Measurements from ENCODE around the gene ZBTB20. TPM values are rescaled to one million over a fixed set of nuclear protein-coding genes. Genes with fewer than 3 reads are reported as not detected.

ZBTB20 gene
- total RNA-seq, 1 donor from 2014 or later = 91.2 TPM

GRCh38 chr3:114362815-114363214 lies 784.3 kb downstream of the ZBTB20 start:
- Mint-ChIP-seq H3K4me3 (no peak overlapping the region), H3K9me3 (no peaks in the 10 kb centered on the region), H3K4me1 (peaks cover 4% of the 10 kb centered on the region), H3K27me3 (no peaks in the 10 kb centered on the region), H3K36me3 (ENCODE audit: low read depth) (peaks cover 38% of the 10 kb centered on the region), H3K27ac (no peak overlapping the region)
- no peak for TF ChIP-seq CTCF (IDR thresholded peaks at IDR 0.05)
- DNase-seq (no peak), ATAC-seq (ENCODE audit: low read depth) (peak; percentile 34)
- ChIA-PET POLR2A (no interaction called here), CTCF (interaction anchor here (0.8 to 1.4 kb wide), 8 partner anchors 56 to 212 kb away, joined by 3 to 8 read pairs (median 3); no protein-coding TSS in a partner anchor)
- intact Hi-C loops (cut with micrococcal nuclease) = loop anchor here (1.0 to 2.0 kb wide), 3 partner anchors 55 to 211 kb away; no protein-coding TSS in a partner anchor

GRCh38 chr3:114361391-114361790 lies 785.7 kb downstream of the ZBTB20 start:
- intact Hi-C loops (cut with micrococcal nuclease) = no loop called here
- H3K27me3 Mint-ChIP-seq = no peaks in the 10 kb centered on the region
- TF ChIP-seq CTCF (IDR thresholded peaks at IDR 0.05) = no peak
- H3K36me3 Mint-ChIP-seq (ENCODE audit: low read depth) = peaks cover 29% of the 10 kb centered on the region
- CTCF ChIA-PET = interaction anchor here (1.5 kb wide), 1 partner anchor 70 kb away, joined by 3 read pairs; no protein-coding TSS in a partner anchor
- no peak overlapping the region for H3K4me3 Mint-ChIP-seq
- peaks cover 4% of the 10 kb centered on the region for H3K4me1 Mint-ChIP-seq
- DNase-seq (no peak), ATAC-seq (ENCODE audit: low read depth) (no peak)
- POLR2A ChIA-PET = no interaction called here
- H3K27ac Mint-ChIP-seq = no peak overlapping the region
- no peaks in the 10 kb centered on the region for H3K9me3 Mint-ChIP-seq

- CTCF ChIA-PET = interaction anchor here (1.1 kb wide), 1 partner anchor 65 kb away, joined by 3 read pairs; no protein-coding TSS in a partner anchor
- intact Hi-C loops (cut with micrococcal nuclease) = no loop called here
- Mint-ChIP-seq H3K36me3 (ENCODE audit: low read depth) (peaks cover 23% of the 10 kb centered on the region), H3K27me3 (no peaks in the 10 kb centered on the region), H3K27ac (no peak overlapping the region), H3K9me3 (no peaks in the 10 kb centered on the region), H3K4me1 (peaks cover 2% of the 10 kb centered on the region), H3K4me3 (no peak overlapping the region)
- no peak for TF ChIP-seq CTCF (IDR thresholded peaks at IDR 0.05)
- DNase-seq (no peak), ATAC-seq (ENCODE audit: low read depth) (no peak)
- POLR2A ChIA-PET = no interaction called here
Observed at GRCh38 chr3:114356525-114356924, 790.6 kb downstream of the ZBTB20 start.

- Mint-ChIP-seq H3K27me3 (no peaks in the 10 kb centered on the region), H3K9me3 (no peaks in the 10 kb centered on the region), H3K4me3 (no peak overlapping the region), H3K4me1 (peaks cover 2% of the 10 kb centered on the region), H3K27ac (no peak overlapping the region), H3K36me3 (ENCODE audit: low read depth) (peaks cover 23% of the 10 kb centered on the region)
- CTCF ChIA-PET = interaction anchor here (1.1 kb wide), 1 partner anchor 65 kb away, joined by 3 read pairs; no protein-coding TSS in a partner anchor
- no peak for ATAC-seq (ENCODE audit: low read depth)
- POLR2A ChIA-PET = no interaction called here
- intact Hi-C loops (cut with micrococcal nuclease) = no loop called here
- no peak for DNase-seq
- no peak for TF ChIP-seq CTCF (IDR thresholded peaks at IDR 0.05)
Observed at GRCh38 chr3:114356066-114356465, 791.0 kb downstream of the ZBTB20 start.

- intact Hi-C loops (cut with micrococcal nuclease) = no loop called here
- peaks cover 2% of the 10 kb centered on the region for H3K4me1 Mint-ChIP-seq
- H3K27ac Mint-ChIP-seq = no peak overlapping the region
- no peaks in the 10 kb centered on the region for H3K27me3 Mint-ChIP-seq
- H3K9me3 Mint-ChIP-seq = no peaks in the 10 kb centered on the region
- H3K36me3 Mint-ChIP-seq (ENCODE audit: low read depth) = peaks cover 26% of the 10 kb centered on the region
- ChIA-PET POLR2A (no interaction called here), CTCF (interaction anchor here (1.1 kb wide), 1 partner anchor 64 kb away, joined by 3 read pairs; no protein-coding TSS in a partner anchor)
- ATAC-seq (ENCODE audit: low read depth) (no peak), DNase-seq (no peak)
- no peak for TF ChIP-seq CTCF (IDR thresholded peaks at IDR 0.05)
- H3K4me3 Mint-ChIP-seq = no peak overlapping the region
Observed at GRCh38 chr3:114355653-114356052, 791.4 kb downstream of the ZBTB20 start.
